ENCODE results near the gene WFDC11. TPM values are rescaled to one million over a fixed set of nuclear protein-coding genes. Genes with fewer than 3 reads are reported as not detected.

The WFDC11 gene
- total and polyA plus RNA-seq, 2 donors (not counting 3 experiments of a cell fraction or from before 2014, with no cell fraction given) = not detected

DNA sequence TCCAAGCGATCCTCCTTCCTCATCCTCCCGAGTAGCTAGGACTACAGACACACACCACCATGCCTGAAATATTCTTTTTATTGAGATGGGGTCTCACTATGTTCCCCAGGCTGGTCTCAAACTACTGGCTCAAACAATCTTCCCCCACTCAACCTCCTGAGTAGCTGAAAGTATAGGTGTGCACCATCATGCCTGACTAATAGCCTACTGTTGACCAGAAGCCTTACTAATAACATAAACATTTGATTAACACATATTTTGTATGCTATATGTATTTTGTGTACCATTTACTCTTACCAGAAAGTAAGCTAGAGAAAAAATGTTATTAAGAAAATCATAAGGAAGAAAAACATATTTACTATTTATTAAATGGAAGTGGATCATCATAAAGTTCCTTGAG lies 52.4 kb downstream of the WFDC11 start:
- DNase-seq (ENCODE audit: low read depth, low spot score) (no peak), FAIRE-seq (no peak)
- no peaks in the 10 kb centered on the region for H3K4me1 ChIP-seq (ENCODE audit: control insufficient read depth, extremely low read depth, insufficient read depth, low read length)
- BruUV-seq (replicated peaks) = no TSS peak
- H4K20me1 ChIP-seq (replicated peaks; ENCODE audit: control insufficient read depth, extremely low read depth, insufficient read depth, low read length) = no peaks in the 10 kb centered on the region
- ChIA-PET CTCF (interaction anchor here (3.9 kb wide), 1 partner anchor 11 kb away, joined by 21 read pairs; the partner anchor contains the start of gene WFDC10A), POLR2A (no interaction called here)
- H3K36me3 ChIP-seq (ENCODE audit: control insufficient read depth in 2 of 2, extremely low read depth in 1 of 2, insufficient read depth in 2 of 2, low read length in 2 of 2) = no peaks in the 10 kb centered on the region
- H3K79me2 ChIP-seq (ENCODE audit: control insufficient read depth, insufficient read depth, low read length) = no peaks in the 10 kb centered on the region
- no peak overlapping the region for H3K4me3 ChIP-seq (replicated peaks in 1 of 3; ENCODE audit: insufficient read depth in 1 of 3, low read depth in 1 of 3, low read length in 3 of 3)
- no peak overlapping the region for H2AFZ ChIP-seq (ENCODE audit: low read depth, low read length)
- no peak overlapping the region for H3K4me2 ChIP-seq (ENCODE audit: insufficient read depth, low read length)
- no peaks in the 10 kb centered on the region for H3K9me3 ChIP-seq (replicated peaks; ENCODE audit: control insufficient read depth, insufficient read depth, low read length)
- TF ChIP-seq, protein P1, sequence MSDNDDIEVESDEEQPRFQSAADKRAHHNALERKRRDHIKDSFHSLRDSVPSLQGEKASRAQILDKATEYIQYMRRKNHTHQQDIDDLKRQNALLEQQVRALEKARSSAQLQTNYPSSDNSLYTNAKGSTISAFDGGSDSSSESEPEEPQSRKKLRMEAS (IDR thresholded peaks at IDR 0.05; ENCODE audit: insufficient read depth, insufficient read length) = no peak
- TF ChIP-seq POLR2AphosphoS5 (IDR thresholded peaks at IDR 0.05; ENCODE audit: insufficient read depth, low read depth, low read length) = no peak
- TF ChIP-seq EZH2 (IDR thresholded peaks at IDR 0.05; ENCODE audit: borderline replicate concordance, low read depth, low read length, severe bottlenecking) = no peak
- TF ChIP-seq POLR2A (IDR thresholded peaks at IDR 0.05; ENCODE audit: low read depth, low read length) = no peak
- TF ChIP-seq GATA2 (IDR thresholded peaks at IDR 0.05; ENCODE audit: insufficient read depth, insufficient read length, low read depth, low read length) = no peak
- TF ChIP-seq JUN (IDR thresholded peaks at IDR 0.05; ENCODE audit: borderline replicate concordance, insufficient read depth, insufficient read length, low read depth) = no peak
- TF ChIP-seq, protein P2, sequence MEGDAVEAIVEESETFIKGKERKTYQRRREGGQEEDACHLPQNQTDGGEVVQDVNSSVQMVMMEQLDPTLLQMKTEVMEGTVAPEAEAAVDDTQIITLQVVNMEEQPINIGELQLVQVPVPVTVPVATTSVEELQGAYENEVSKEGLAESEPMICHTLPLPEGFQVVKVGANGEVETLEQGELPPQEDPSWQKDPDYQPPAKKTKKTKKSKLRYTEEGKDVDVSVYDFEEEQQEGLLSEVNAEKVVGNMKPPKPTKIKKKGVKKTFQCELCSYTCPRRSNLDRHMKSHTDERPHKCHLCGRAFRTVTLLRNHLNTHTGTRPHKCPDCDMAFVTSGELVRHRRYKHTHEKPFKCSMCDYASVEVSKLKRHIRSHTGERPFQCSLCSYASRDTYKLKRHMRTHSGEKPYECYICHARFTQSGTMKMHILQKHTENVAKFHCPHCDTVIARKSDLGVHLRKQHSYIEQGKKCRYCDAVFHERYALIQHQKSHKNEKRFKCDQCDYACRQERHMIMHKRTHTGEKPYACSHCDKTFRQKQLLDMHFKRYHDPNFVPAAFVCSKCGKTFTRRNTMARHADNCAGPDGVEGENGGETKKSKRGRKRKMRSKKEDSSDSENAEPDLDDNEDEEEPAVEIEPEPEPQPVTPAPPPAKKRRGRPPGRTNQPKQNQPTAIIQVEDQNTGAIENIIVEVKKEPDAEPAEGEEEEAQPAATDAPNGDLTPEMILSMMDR (IDR thresholded peaks at IDR 0.05; ENCODE audit: extremely low read depth in 1 of 2, insufficient read depth in 1 of 2, low read depth in 1 of 2, low read length in 2 of 2) = no peak
- TF ChIP-seq MYC (IDR thresholded peaks at IDR 0.05; ENCODE audit: low read depth, low read length) = no peak
- H3K9ac ChIP-seq (replicated peaks; ENCODE audit: extremely low read depth, insufficient read depth, low read length) = no peak overlapping the region
- dilution Hi-C loops (cut with MboI; ENCODE audit: extremely low pct_ligation_motif_present, low sequenced_read_pairs) (no loop called here), intact Hi-C loops (cut with micrococcal nuclease) (no loop called here)
- no peaks in the 10 kb centered on the region for H3K9me1 ChIP-seq (replicated peaks; ENCODE audit: control insufficient read depth, extremely low read depth, insufficient read depth, low read length)
- no peaks in the 10 kb centered on the region for H3K27me3 ChIP-seq (ENCODE audit: control insufficient read depth in 2 of 2, insufficient read depth in 2 of 2, low read length in 2 of 2)
- no peak overlapping the region for H3K27ac ChIP-seq (ENCODE audit: insufficient read depth, low read depth, low read length)

Data from endothelial cell of umbilical vein (primary cell).